GM18858 (cell line): ENCODE measurements around the gene PRR22.

Experiments
- ATAC-seq: cut with Tn5 transposase; IDR thresholded peaks from one replicate; pipeline ENCODE4 v1.9.1; 2021; ENCODE audit not compliant: unreplicated experiment

The PRR22 gene

DNA sequence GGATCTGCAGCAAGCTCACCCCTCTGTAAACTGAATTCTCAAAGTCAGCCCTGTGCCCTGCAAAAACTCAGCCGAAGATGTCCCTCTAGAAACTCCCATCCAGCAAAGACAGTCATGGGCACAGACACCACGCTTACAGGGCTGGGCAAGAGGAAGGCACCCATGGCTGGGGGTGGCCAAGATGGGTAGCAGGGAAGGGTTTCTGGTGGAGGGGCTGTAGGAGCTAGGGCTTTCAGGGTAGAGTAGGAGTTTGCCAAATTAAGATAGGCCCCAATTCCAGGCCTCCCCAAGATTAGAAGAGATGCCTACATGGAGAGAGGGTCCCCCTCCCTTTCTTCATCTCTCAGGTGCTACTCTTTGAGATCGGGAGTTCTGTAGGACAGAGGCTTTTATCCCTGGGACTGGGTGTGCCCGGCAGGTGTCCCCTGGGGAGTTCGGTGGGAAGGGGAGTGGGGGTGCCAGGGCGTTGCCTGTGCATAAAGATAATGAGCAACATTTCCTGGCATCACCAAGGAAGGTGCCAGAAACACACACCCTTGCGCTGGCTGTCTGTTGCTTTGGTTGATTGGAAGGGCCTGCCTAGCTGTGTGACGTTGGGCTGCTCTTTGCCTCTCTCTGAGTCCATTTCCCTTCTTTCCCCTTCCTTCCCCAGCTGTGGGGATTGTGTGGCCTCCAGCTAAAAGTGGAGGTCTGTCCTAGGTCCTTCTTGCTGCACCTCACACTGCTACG lies 29.7 kb upstream of the PRR22 start:
- no peak for ATAC-seq

DNA sequence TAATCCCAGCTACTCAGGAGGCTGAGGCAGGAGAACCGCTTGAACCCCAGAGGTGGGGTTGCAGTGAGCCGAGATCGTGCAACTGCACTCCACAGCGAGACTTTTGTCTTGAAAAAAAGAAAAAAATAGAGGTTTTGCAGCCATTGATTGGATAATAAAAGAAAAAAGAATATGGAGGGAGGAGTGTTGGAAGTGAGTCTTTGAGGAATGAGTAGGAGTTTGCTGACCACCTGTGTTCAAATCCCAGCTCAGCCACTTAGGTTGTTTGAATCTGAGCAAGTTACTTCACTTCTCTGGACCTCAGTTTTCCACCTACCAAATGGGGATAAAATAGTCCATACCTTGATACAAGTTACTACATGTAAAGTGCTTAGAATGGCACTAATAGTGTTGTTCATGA lies 26.6 kb upstream of the PRR22 start:
- no peak for ATAC-seq

DNA sequence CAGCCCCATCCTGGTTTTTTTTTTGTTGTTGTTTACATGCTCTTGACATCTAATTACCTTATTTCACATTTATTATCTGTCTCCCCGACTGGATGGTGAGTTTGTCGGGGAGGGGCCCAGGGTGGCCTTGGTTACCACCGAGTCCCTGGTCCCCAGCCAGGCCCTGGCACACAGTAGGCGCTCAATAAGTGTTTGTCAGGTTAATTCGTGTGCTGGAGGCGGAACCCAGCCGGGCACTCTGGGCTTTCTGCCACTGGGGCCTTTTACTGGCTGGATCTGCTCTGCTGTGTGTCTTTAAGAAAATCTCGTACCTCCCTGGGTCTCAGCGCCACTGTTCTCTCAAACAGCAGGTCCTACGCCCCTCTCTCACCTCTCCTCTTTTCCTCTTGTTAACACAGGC lies 24.9 kb upstream of the PRR22 start:
- ATAC-seq: no peak

DNA sequence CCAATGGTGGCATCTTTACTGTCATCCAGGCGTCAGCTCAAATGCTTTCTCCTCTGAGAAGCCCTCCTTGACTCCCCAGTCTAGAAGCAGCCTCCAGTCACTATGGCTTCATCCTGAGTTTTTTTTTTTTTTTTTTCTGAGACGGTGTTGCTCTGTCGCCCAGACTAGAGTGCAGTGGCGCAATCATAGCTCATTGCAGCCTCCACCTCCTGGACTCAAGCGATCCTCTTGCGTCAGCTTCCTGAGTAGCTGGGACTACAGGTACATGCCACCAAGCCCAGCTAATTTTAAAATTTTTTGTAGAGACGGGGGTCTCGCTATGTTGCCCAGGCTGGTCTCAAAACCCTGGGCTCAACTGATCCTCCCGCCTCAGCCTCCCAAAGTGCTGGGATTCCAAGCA lies 24.5 kb upstream of the PRR22 start:
- no peak for ATAC-seq

DNA sequence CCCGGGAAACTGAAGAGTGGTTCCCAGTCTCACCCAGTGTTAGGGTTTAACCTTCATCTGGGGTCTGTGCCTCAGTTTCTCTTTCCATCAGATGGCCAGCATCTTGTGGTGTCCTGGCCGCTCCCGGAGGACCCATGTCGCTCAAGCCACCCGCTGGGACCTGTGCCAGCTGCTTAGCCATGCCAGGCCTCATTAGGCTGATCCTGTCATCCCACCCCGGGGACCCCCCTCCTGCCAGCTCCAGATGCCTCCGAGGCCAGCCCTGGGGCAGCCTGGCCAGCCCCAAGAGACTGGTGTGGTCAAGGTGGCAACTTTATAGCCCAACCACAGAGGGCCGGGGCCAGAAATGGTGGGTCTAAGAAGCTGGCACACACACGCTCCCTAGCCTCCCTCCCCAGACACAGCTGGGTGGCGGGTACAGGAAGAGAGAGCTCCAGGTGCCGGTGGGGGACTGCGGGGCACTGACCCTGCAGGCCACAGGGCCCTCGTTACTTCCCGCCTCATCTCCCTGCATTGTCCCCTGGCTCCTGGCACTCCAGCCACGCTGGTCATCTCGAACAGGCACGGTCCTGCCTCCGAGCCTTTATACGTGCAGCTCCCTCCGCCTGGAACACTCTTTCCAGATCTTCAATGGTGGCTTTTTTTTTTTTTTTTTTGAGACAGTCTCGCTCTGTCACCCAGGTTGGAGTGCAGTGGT lies 23.7 kb upstream of the PRR22 start:
- ATAC-seq: no peak

DNA sequence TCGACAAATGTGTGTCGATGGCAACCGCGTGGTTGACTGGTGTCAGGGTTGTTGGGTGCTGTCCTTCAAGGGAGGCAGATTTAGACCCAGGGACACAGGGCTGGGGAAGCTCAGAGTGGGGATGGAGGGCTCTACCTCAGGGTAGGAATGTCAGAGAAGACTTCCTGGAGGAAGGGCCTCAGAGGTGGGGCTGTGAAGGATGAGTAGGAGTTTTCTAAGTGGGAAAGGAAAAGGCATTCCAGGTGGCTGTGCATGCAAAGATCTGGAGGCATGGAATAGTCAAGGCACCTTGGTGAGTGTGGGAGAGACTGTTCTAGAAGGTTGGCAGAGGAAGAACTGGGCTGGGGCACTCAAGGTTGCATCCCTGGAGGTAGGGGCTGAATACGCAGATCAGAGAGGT lies 22.4 kb upstream of the PRR22 start:
- no peak for ATAC-seq

DNA sequence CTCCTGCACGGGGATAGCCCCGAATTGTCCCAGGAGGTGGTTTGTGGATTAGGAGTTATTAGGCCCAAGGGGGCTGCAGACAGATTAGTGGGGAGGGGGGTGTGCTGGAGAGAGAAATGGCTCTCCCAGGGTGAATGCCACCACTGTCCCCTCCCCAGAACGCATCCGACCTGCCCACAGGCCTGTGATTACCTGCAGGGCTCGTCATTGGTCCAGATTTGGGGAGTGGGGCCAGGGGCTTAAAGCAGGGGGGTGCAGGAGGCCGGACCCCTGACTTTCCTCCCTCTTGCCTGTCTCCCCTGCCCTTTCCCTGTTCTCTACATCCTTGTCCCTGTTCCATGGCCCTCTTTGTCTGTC lies 21.6 kb upstream of the PRR22 start:
- no peak for ATAC-seq

DNA sequence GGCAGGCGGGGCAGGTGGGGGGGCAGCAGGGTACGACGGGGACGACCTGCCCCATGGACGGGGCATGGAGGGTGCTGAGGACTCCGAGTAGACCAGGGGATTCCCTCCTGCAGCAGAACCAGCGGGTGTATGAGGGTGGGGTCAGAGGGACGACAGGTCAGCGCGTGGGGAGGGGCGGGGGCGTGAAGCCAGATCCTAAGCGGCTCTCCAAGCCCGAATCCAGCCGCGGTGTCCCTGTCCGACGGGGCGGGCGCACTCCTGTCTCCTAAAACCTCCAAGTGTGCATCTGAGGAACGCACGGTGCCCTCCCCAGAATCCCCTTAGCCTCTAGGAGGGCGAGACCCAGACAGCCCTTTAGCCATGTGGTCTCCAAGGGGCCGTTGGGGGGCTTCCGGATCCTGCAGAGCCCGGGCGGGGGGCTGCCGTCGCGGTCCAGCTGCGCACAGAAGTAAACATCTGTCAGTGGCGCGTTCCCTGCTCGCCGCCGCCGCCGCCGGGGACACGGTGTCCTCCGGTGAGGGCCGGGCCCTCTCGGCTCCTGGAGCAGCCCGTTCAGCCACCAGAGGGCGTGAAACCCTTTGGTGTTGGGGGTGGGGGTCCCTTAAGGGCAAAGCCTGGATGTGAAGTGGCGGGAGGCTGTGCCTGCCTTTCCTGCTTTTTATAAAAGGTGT lies 21.1 kb upstream of the PRR22 start:
- ATAC-seq: no peak

DNA sequence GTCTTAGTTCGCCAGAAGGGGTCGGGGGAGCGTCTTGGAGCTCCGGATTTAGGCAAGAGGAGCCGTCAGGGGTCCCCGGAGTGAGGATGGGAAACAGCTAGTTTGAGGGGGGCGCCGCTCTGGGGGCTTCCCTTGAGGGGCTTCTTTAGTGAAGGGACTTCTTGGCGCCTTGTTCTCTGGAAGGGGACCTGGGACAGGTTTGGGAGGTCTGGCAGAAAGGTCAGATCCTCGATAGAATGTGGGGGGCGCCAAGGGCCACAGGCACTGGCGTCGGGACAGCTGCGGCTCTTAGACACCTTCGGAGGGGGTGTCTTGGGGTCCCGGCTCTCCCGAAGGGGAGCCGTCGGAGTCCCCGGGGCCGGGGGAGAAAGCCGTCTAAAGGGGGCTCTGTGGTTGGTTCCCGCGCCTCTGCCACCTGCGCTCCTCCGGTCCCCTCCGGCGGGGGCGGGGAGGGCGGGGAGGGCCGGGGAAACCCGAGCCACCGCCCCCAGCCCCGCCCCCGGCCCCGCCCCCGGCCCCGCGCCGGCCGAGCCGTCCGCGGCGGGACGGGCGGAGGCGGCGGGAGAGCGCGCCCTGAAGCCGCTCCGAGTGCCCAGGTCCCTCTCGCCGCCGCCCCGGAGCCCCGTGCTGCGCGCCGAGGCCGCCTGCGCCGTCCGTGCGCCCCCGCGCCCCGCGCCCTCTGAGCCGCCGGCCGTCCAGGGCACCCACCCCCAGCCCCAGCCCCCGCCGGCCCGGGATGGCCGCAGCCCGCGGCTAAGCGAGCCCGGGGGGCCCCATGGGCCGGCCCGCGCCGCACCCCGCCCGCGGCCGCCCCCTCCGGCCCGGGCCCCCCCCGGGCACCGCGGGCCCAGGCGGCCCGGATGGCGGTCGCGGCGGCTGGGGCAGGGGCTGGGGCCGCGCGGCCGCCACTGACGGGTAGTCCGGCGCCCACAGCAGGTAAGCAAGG lies 20.2 kb upstream of the PRR22 start, which contains the start of gene NRTN:
TSS of gene NRTN (plus strand) at position 552 of the 946 bp plus-strand sequence. CDS start 19,099 bp downstream, outside the sequence.
- ATAC-seq: no peak

DNA sequence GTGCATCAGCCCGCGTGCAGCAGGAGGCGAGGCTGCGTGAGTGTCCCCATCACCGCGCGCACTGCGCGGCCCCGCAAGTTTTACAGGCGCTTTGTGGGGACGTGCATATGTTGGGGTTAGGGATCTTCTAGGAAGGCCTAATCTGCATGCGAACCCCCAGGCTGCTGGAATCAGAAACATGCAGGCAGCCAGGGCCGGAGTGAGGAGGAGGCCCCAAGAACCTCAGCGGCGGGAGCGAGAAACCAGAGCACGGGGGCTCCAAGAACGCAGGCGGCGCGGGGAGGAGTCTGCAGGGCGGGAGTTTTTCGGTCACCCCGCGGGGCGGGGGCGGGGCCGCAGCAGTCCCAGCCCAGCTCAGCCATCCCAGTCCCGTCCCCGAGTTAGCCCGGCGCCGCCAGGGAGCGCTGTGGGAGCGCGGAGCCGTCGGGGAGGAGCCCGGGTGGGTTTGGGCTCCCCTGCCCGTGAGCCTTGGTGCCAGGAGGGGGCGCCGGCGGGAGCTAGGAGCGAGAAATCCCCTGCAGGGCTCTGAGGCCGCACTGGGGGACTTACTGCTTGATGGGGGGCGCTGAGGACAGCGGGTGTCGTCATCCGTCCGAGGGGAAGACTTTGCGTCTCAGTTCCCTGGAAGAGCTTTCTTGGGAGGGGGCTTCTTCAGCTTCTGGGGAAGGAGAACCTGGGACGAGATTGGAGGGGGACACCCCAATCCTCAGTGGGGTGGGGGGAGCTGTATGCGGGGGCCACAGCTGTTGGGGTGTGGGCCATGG lies 19.4 kb upstream of the PRR22 start:
- no peak for ATAC-seq

DNA sequence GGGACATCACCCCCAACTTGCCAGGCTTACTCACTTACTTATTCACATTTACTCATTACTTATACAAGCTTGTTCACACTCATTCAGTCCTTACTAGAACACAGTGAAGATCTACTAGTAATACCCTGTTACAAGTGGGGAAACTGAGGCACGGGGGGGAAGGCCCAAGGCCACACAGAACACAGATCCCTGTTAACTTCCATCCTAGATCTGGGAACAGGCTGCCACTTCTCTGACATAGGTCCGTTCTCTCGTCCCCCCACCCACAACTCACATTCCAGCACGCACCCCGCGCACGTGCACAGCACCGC lies 18.9 kb upstream of the PRR22 start:
- ATAC-seq: no peak

DNA sequence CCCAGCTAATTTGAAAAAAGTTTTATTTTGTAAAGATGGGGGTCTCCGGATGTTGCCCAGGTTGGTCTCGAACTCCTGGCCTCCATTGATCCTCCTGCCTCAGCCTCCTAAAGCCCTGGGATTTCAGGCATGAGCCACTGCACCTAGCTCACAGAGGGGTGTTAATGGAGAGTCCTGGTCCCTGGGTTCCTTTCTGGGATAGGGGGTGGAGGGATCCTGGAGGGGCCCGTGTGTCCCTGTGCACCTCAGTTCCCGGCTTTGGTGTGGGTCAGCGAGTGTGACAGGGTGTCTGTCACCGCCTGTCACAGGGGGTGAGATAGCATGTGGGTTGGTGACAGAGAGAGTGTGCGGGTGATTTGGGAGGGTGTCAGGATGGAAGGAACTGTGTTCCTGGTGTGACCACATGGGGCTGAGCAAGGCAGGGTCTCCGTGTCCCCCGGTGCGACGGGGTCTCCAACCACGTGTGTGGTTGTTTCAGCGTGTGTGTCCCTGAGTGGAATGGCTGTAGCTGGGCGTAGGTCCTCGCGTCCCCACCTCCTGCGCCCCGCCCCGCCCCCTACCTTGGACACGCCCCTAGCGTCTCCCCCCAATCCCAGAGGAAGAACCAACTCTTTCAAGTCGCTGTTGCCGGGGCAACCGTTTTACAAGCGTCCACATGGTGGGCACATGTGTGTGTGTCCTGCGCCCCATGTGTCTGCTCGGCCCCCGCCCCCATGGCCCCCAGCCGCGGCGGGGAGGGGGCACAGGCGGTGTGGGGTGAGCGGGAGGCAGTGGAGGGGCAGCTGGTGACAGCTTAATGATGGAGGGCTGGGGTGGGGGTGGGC lies 17.5 kb upstream of the PRR22 start:
- no peak for ATAC-seq

DNA sequence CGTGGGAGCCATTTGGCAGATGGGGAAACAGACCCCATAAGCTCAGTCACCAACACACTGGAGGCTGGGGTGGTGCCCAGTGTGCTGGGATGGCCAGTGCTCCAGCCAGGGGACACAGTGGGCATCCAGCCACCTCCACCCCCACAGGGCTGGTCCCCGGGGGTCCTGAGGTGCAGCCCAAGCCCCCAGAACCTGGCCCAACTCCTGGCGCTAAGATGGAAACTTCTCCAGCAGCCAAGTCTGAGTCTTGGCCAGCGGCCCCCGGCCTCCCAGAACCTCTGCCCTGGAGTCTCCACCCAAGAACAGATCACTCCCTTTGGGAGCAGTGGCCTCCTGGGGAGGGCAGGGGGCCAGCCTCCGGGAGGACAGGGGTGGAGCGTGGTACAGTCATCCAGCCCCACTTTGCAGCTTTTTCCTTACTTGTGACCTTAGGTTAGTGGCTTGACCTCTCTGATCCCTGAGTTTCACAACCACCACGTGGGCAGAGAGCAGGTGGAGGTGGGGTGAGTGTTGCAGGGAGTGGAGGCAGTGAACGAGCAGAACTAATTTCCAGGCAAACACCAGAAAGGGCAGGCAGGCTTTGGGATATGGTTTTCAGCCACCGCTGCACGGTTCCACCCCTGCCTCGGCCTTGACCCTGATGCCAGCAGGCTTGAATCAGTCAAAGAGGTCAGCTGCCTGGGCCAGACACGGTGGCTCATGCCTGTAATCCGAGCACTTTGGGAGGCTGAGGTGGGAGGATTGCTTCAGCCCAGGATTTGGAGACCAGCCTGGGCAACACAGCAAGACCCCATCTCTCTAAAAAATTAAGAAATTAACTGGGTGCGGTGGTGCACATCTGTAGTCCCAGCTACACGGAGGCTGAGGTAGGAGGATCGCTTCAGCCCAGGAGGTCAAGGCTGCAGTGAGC lies 16.1 kb upstream of the PRR22 start:
- no peak for ATAC-seq

DNA sequence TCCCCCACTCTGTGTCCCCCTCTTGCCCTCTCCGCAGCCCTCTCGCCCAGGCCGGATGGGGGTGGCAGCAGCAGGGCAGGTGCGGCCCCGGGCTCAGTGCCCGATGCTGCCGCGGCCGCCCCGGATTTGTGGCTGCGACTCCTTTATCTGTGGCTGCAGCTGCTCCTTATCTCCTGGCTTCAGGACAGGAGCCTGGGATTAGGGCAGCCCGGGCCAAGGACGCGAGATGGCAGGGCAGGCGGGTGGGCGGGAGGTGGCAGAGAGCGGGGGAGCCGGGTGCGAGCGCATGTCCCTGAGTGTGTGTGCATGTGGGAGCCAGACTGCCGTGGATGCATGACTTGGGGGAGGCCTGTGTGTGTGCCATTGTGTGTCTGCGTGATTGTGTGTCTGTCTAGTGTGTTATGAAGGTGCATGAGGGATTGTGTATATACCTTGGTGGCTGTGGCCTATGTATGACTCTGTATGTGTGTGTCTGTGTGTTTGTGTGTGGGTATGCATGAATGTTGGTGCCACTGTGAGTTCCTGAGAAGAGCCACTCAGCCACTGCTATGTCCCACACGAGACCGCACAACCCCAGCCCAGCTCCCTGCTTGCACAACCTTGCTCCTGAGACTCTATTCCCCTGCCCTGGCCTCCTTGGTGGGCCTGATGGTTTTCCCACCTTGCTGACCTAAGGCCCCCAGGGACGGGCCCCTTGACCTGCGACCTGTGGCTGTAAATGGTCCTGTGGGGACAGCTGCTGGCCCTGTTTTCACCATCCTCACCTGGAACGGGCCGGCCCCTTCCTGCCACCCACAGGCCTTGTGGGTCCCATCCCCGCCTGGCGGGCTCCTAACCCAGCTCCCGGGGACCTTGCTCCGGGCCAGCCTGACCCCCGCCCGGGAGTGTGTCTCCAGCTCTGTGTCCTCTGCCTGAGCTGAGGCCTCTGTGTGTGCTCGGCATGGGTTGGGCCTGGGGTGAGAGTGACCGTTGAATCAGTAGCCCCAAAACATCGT lies 15.0 kb upstream of the PRR22 start:
- ATAC-seq: no peak

DNA sequence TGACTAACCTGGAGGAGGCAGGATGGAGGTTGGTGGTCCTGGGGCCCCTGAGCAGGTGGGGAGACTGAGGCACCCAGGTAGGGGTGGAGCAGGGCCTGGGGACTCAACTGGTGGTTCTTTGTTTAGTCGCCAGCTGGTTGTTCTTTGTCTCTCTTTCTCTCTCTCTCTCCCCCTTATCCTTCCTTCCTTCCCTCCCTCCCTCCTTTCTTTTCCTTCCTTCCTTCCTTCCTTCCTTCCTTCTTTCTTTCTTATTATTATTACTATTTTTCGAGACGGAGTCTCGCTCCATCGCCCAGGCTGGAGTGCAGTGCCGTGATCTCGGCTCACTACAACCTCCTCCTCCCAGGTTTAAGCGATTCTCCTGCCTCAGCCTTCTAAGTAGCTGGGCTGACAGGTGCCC lies 13.7 kb upstream of the PRR22 start:
- no peak for ATAC-seq

DNA sequence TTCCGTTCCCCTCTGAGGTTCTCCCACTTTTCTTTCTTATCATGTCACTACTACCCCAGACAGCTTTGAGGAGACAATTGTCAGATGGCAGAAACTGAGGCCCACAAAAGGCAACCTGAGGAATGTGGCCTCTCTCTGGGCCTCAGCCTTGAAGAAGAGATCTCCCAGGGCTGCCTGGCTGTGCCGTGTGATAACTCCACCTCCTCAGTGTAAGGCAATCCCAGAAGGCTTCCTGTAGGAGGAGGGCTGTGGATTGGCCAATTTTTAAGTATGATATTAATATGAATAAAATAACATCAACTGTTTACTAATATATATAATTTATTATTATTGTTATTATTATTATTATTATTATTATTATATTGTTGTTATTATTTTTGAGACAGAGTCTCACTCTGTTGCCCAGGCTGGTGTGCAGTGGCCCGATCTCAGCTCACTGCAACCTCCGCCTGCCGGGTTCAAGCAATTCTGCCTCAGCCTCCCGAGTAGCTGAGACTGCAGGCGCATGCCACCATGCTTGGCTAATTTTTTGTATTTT lies 10.9 kb upstream of the PRR22 start:
- ATAC-seq: no peak

DNA sequence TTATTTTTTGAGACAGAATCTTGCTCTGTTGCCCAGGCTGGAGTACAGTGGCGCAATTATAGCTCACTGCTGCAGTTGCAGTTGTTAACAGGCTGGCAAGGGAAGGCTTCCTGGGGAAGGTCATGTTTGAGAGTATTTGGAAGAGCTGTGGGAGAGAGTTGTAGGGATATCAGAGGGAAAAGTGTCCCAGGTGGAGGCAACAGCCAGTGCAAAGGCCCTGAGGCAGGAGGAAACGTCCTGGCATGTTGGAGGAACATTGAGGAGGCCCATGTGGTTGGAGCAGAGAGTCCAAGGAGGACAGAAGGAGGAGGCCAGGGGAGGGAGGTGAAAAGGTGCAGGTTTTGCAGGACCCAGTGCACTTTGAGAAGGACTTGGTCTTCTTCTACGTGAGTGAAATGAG lies 8.6 kb upstream of the PRR22 start:
- no peak for ATAC-seq
